GM19043 (cell line): ENCODE results near the gene ZNF468.
"Not testable (repeated sequence)": the region's sequence is repeated elsewhere in the genome, so short reads cannot be mapped to it uniquely, and the experiment has no call there.

ENCODE experiments used
- ATAC-seq: cut with Tn5 transposase; IDR thresholded peaks from one replicate; pipeline ENCODE4 v1.9.1; 2021; ENCODE audit warnings: low read depth; ENCODE audit not compliant: unreplicated experiment

The ZNF468 gene

DNA sequence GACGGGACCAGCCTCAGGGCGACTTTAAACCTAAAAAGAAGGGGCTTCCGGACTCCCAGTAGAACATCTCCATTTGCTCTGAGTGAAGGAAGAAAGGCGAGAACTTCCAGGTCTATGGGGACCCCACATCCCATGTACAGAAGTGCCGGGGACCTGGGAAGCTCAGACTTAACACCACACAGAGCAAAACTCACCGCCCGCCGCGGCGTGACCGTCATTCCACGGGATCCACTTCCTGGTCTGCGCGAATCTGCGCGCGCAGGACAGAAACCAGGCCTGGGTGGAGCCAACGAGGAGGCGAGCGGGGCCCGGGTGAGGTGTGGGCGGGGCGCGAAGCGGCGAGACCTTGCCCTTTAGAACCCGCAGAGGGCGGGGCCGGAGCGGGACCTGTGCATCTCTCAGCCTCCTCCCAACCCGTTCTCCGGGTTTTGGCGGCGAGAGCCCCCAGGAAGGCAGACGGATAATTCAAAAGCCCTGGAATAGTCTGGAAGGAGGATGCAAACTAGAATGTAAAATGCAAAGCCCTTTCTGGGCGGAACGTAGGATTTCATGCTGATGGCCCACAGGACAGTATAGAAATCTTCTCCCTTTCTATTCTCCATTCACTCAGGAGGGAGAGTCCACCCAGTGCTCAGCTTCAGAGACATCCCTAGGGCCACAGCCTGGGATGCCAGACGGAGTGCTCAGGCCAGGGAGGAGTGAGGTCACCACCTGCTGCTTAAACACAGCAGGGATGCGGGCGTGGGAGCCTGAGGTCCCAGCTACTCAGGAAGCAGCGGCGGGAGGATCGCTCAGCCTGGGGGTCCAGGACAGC, at the start of gene ZNF468:
ZNF468 (minus strand) TSS at position 242 of the 814 bp plus-strand sequence. CDS start 3,347 bp downstream, outside the sequence.
- peak; percentile 96 for ATAC-seq

DNA sequence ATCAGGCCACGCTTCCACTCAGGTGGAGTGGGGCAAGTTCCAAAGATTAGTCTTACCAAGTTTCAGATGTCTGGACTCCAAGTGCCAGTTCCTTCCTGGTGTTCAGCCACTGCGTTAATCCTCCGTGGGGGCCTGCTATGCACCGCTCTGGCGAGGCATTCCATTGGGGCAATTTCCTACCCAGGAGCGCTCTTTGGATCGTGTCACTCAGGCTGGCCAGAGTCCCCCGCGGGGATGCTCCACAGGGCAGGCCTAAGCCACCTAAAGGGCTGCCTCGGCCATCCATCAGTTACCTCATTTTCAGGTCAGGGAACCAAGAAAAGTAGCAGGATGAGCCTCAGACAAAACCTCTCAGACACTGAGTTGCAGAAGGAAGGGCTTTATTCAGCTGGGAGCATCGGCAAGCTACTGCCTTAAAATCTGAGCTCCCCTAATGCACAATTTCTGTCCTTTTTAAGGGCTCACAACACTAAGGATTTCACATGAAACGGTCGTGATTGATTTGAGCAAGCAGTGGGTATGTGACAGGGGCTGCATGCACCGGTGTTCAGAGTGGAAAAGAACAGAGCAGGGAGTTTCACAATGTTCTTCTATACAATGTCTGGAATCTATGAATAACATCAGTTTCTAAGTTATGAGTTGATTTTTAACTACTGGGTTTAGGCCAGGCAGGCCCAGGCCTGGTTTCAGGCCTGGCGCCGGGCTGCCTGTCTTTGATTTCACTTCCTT, 46.8 kb upstream of the ZNF468 start:
- ATAC-seq = not testable (repeated sequence)

DNA sequence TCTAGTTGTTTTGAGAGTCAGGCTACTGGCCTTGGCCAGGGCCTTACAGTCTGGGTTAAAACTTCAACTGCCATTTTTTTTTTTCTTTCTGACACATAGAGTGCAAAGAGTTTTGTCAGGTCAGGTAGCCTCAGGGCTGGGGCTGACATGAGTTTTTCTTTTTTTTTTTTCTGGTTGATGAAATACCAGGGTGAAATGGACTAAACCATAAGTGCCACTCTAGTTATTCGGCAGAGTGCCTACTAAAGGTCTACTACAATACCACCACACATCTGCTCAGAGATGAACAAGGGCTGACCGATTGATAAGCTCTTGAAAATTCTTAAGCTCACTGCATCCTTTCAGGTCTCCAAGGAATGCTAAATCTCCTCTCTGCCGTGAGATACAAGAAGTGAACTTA, 44.4 kb upstream of the ZNF468 start:
- ATAC-seq = no peak

DNA sequence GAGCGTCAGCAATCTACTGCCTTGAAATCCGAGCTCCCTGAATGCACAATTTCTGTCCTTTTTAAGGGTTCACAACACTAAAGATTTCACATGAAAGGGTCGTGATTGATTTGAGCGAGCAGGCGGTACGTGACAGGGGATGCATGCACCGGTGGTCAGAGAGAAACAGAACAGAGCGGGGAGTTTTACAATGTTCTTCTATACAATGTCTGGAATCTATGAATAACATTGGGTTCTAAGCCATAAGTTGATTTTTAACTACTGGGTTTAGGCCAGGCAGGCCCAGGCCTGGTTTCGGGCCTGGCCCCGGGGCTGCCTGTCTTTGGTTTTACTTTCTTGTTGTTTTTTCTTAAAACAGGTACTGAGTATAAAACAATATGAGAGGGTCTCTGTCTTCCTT, 41.2 kb upstream of the ZNF468 start:
- ATAC-seq = not testable (repeated sequence)

DNA sequence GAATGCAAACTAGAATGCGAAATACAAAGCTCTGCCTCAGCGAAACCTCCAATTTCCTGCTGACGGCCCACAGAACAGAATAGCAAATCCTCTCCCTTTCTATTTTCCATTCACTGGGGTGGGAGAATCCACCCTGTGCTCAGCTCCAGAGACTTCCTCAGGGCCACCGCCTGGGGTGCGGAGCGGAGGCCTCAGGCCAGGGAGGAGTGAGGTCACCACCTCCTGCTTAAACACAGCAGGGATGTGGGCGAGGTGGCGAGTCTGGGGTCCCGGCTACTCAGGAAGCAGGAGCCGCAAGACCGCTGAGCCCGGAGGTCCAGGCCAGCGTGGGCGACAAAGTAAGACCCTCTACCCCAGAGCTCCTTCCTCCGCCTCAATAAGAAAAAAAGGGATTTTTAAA, 40.7 kb upstream of the ZNF468 start:
- ATAC-seq = no peak

DNA sequence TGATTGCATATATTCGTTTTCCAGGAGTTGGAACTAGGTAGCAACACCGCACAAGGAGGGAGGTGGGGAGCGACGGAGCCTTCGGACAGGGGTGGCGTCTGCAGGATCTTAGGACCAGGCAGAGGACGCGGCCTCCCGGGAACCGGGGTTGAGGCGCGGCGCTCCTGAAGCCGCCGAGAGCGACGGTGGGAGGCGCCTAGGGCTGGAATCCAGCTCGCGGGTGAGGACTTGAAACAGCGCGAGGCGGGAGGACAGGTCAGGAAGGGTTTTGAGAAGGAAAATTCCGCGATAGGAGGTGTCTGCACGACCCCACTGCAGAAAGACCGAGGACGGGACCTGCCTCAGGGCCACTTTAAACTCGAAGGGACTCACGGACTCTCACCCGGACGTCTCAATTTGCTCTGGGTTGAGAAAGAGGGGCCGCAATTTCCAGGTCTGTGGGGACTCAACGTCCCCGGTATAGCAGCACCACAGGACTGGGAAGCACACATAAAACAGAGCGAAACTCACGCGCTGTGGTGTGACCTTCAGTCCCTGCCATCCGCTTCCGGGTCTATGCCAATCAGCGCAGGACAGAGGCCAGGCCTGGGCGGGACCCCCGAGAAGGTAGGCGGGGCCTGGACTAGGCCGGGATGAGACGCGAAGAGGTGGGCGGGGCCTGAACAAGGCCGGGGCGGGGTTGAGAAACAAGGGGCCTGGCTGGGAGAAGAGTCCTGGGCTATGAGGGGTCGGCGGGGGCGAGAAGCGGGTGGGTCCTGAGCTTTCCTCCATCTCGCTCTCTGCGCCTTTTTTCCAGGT, 39.9 kb upstream of the ZNF468 start, which contains the start of gene ZNF320:
ZNF320 (minus strand) TSS at position 498 of the 798 bp plus-strand sequence. CDS start 7,380 bp downstream, outside the sequence.
- ATAC-seq = peak; percentile 97

DNA sequence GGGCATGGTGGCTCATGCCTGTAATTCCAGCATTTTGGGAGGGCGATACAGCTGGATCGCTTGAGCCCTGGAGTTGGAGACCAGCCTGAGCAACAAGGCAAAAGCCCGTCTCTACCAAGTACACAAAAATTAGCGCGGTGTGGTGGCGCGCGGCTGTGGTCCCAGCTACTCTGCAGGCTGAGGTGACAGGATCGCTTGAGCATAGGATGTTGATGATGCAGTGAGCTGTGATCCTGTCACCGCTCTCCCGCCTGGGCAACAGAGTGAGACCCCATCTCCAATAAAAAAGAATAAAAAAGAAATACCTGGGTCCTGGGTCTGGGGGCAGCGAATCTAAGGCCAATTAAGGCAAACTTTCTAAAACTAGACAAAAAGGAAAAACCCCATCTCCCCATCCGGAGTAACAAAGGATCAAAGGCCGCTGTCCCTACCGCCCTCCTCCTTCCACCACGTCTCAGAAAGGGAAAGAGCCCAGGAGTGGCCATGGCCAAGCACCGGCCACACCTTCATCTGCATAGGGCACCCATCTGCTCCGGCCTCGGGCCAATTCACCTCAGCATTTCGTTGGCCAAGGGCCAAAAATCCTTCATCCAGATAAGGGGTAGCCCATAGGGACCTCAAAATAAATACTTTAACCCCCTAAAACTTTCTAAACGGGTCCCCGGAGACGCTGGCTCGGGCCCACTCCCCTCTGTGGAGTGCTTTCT, 39.2 kb upstream of the ZNF468 start:
- no peak for ATAC-seq

DNA sequence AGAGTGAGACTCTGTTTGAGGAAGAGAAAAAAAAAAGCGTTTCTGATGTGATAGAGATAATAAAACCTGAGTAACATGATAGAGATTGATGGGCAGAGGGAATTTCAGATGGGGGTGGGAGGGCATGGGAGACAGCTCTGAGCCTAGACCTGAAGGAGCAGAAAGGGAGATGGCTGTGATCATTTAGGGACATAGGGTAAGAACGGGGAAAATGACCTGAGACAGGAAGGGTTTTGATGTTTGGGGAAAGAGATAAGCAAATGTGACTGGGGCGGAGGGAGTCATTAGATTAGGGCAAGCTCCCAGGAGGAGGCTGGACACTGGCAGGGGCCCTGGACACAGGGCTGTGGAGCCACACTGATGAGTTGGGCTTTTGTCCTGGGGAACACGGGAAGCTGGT, 33.9 kb upstream of the ZNF468 start:
- ATAC-seq = no peak

DNA sequence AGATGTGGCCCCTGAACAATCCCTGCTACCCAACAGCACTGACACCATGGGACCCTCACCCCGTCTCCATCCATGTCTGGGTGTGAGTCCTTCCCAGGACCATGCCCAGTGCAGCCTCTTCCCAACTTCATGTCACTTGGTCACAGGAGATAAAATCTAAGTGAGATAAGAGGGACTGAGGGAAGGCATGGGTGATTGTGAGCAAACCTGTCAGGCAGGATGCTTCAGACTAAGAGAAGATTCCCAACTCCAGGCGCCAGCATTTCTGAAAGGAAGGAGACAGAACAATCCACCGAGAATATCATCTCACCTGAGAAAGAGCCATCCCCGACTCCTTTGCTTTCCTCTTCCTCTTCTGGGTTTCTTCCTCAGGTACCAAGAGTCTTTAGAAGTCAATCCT, 32.5 kb upstream of the ZNF468 start:
- no peak for ATAC-seq

DNA sequence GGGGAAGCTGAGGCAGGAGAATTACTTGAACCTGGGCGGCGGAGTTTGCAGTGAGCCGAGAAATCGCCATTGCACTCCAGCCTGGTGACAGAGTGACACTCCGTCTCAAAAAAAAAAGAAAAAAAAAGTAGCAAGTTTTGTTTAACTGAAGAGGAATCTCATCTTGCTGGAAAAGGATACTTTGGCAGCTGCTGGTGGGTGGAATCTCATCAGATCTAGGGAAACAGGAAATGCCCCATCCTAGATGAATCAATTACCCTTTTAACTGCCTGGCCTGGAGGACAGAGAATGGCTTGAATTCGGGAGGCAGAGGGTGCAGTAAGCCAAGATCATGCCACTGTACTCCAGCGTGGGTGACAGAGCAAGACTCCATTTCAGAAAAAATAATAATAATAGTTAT, 31.7 kb upstream of the ZNF468 start:
- no peak for ATAC-seq

DNA sequence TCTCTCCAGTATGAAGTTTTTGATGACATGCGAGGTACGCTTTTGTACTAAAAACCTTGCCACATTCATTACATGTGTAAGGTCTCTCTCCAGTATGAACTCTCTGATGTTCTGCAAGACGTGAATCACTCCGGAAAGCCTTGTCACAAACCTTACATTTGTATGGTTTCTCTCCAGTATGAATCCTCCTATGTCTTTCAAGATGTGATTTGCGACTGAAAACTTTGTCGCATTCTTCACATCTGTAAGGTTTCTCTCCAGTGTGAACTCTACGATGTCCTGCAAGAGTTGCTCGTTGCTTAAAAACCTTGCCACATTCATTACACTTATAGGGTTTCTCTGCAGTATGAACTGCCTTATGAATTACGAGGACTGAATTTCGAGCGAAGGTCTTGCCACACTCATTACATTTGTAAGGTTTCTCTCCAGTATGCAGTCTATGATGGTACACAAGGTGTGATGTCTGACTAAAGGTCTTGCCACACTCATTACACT, 23.5 kb upstream of the ZNF468 start:
- no peak for ATAC-seq

DNA sequence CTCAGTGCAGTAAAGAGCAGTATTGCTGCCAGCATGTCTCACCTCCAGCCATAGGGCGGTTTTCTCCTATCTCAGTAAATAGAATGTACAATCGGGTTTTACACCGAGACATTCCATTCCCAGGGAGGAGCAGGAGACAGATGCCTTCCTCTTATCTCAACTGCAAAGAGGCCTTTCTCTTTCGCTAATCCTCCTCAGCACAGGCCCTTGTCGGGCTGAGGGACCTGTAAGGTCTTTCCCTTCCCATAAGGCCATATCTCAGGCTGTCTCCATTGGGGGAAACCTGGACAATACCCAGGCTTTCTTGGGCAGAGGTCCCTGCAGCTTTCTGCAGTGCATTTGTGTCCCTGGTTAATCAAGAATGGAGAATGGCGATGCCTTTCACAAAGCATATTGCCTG, 15.6 kb upstream of the ZNF468 start:
- ATAC-seq = not testable (repeated sequence)

DNA sequence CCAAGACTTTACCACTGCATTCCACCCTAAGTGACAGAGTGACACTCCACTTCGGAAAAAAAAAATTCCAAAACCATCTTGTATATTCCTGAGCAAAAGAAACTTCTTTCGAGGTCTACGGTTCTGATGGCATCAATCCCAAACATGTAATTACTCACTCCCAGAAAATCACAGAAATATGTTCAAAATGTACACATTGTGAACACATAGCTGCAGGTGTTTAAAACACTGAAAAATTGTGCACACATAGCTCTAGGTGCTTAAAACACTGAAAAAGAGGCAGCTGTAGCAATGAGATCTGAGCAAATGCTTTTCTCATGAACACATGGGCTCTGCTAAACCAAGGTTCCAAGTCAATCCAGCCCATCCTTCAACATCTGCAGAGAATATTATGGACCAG, 14.0 kb upstream of the ZNF468 start:
- no peak for ATAC-seq

DNA sequence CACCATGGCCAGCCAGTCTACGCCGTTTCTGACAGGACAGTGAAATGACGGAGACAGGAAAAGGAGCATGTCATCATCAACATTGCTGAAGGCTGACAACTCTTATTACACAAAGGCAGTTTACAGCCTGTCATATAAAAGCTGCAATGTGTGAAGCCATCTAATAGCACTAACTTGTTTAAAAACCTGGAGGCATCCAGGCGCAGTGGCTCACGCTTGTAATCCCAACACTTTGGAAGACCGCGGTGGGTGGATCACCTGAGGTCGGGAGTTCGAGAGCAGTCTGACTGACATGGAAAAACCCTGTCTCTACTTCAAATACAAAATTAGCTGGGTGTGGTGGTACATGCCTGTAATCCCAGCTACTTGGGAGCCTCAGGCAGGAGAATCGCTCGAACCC, 10.6 kb upstream of the ZNF468 start:
- not testable (repeated sequence) for ATAC-seq

DNA sequence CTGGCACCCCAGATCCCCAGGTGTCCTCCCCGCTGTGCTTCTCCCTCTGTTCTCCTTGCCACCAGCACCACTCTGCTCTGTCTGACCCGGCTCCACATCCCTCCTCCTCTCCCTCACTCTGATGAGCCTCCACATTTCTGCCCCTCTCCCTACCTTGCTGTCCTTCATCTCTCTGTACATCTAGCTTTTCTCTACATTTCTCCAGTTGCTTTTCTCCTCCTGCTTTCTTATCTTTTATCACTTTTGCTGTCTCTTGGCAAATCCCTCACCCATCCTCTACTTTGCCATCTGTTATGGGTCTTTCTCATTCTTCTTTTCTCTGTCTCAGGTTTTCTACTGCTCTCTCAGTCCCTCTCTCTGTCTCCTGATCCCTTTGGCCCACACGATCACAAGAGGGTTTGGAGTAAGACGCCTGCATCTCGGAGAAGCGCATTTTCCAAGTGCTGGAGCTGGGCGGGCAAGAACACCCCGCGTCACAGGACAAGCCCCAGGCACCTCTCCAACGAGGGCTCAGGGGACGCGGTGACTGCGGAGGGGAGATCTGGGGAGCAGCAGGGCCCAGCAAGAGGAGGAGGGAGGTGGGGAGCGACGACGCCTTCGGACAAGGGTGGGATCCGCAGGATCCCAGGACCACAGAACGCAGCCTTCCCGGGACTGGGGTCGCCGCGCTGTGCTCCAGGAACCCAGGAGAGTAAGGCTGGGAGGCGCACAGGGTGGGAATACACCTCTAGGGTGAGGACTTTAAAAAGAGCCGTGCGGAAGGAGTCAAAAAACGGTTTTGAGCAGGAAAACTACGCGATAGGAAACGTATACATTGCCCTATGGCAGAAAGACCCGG, 660 bp downstream of the ZNF468 start:
- peak; percentile 34 for ATAC-seq

DNA sequence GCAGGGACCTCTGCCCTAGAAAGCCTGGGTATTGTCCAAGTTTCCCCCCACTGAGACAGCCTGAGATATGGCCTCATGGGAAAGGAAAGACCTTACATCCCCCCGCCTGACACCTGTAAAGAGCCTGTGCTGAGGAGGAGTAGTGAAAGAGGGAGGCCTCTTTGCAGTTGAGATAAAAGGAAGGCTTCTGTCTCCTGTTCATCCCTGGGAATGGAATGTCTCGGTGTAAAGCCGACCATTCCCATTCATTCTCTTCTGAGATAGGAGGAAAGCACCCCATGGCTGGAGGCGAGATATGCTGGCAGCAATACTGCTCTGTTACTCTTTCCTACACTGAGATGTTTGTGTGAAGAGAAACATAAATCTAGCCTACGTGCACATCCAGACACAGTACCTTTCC, 10.1 kb downstream of the ZNF468 start:
- ATAC-seq = not testable (repeated sequence)

DNA sequence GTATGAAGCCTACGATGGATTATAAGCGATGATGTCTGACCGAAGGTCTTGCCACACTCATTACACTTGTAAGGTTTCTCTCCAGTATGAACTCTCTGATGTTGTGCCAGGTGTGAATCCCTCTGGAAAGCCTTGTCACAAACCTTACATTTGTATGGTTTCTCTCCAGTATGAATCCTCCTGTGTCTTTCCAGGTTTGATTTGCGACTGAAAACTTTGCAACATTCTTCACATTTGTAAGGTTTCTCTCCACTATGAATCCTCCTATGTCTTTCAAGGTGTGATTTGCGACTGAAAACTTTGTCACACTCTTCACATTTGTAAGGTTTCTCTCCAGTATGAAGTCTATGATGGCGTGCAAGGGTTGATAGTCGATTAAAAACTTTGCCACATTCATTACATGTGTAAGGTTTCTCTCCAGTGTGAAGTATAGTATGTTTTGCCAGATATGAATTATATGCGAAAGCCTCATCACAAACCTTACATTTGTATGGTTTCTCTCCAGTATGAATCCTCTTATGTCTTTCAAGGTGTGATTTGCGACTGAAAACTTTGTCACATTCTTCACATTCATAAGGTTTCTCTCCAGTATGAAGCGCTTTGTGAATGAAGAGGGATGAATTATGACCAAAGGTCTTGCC, 16.5 kb downstream of the ZNF468 start:
- not testable (repeated sequence) for ATAC-seq

DNA sequence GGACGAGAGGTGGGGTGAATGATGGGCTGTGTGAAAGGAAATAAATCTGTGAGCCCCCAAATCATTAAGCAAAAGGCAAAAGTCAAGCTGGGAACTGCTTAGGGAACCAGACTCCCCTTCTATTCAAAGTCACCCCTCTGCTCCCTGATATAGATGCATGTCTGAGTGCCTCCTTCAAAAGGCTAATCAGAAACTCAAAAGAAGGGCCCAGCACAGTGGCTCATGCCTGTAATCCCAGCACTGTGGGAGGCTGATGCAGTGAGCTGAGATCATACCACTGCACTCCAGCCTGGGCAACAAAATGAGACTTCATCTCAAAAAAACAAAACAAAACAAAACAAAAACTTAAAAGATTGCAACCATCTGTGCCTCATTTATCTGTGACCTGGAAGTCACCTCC, 23.1 kb downstream of the ZNF468 start:
- ATAC-seq = not testable (repeated sequence)

DNA sequence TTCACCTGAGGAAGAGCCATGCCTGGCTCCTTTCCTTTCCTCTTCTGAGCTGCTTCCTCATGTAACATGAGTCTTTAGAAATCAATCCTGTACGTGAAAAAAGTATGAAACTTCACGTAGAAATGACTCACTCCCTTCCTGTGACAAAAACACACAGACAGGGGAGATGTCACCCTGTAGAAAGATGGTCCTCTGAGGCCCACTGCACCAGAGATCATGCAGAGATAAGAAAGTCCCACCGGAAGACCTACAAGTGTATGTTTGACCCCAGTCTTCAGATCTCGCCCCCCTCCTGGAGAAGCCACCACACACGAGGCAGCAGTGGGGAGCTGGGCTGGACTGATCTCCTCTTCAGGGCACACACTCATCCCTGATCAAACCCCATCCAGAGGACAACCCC, 23.9 kb downstream of the ZNF468 start:
- not testable (repeated sequence) for ATAC-seq
